IMR-90 (cell line): ENCODE results near the gene TENM4. TPM values are rescaled to one million over a fixed set of nuclear protein-coding genes. Genes with fewer than 3 reads are reported as not detected.

Source experiments
- ATAC-seq: fragments of 200-7000 bp; cut with Tn5 transposase; 2 replicates; pipeline ENCODE4 v1.9.1; 2020; ENCODE audit warnings: low read depth, mild to moderate bottlenecking, moderate library complexity
- BruUV-seq: library from RNA; stranded (reverse); fragments of 400-500 nt; replicated peaks from 2 replicates; lab custom pipeline; 2021; lab: Mats Ljungman, UMichigan
- CTCF ChIA-PET: fragments of 300-600 bp; formaldehyde crosslinking; extraction: SDS; loops from one replicate; lab custom pipeline; 2021; ENCODE audit warnings: antibody characterized with exemption; lab: Yijun Ruan, JAX
- POLR2A ChIA-PET: fragments of 300-600 bp; sonication (Branson Sonifier 250); formaldehyde crosslinking; loops from one replicate; lab custom pipeline; 2022; ENCODE audit warnings: antibody characterized with exemption; ENCODE audit not compliant: unreplicated experiment; lab: Charles Lee
- DNase-seq: peaks from one replicate; pipeline ENCODE4 v3.0.0; 2013
- H2AFZ ChIP-seq: replicated peaks from 2 replicates; pipeline ENCODE3; 2013; ENCODE audit warnings: low read length, mild to moderate bottlenecking; ENCODE audit not compliant: poor library complexity
- H2AK5ac ChIP-seq: 2 replicates; pipeline ENCODE4 v1.6.1; 2013; ENCODE audit warnings: low read depth, low read length, inconsistent platforms
- H2AK9ac ChIP-seq: replicated peaks from 2 replicates; pipeline ENCODE3; 2013; ENCODE audit warnings: mild to moderate bottlenecking, low read depth, low read length, moderate library complexity; ENCODE audit not compliant: poor library complexity
- H2BK120ac ChIP-seq: 2 replicates; pipeline ENCODE4 v1.6.1; 2013; ENCODE audit warnings: low read depth, low read length, inconsistent platforms
- H2BK15ac ChIP-seq: 3 replicates; pipeline ENCODE4 v1.6.1; 2013; ENCODE audit warnings: low read depth, low read length, inconsistent platforms
- H2BK20ac ChIP-seq: 2 replicates; pipeline ENCODE4 v1.6.1; 2013; ENCODE audit warnings: low read depth, mild to moderate bottlenecking, inconsistent platforms, low read length, moderate library complexity
- H2BK5ac ChIP-seq: 2 replicates; pipeline ENCODE4 v1.6.1; 2013; ENCODE audit warnings: mild to moderate bottlenecking, low read depth, low read length, inconsistent platforms; ENCODE audit not compliant: poor library complexity, severe bottlenecking
- H3K14ac ChIP-seq: replicated peaks from 2 replicates; pipeline ENCODE4 v1.6.1; 2013; ENCODE audit warnings: low read depth, low read length, inconsistent platforms
- H3K18ac ChIP-seq: 2 replicates; pipeline ENCODE4 v1.6.1; 2013; ENCODE audit warnings: low read depth, low read length, control low read depth
- H3K23ac ChIP-seq: 2 replicates; pipeline ENCODE4 v1.6.1; 2013; ENCODE audit warnings: low read depth, low read length, inconsistent platforms
- H3K27ac ChIP-seq: 2 replicates; pipeline ENCODE4 v1.5.1; 2013; ENCODE audit warnings: mild to moderate bottlenecking, control low read depth, low read length; ENCODE audit not compliant: insufficient read depth
- H3K27me3 ChIP-seq: 2 replicates; pipeline ENCODE4 v1.6.1; 2013; ENCODE audit warnings: low read length; ENCODE audit not compliant: control insufficient read depth, insufficient read depth
- H3K36me3 ChIP-seq: 2 replicates; pipeline ENCODE4 v1.6.1; 2013; ENCODE audit warnings: low read length, mixed read lengths; ENCODE audit not compliant: control insufficient read depth, insufficient read depth
- H3K4ac ChIP-seq: 2 replicates; pipeline ENCODE4 v1.6.1; 2013; ENCODE audit warnings: low read depth, low read length, inconsistent platforms
- H3K4me1 ChIP-seq: 2 replicates; pipeline ENCODE4 v1.6.1; 2013; ENCODE audit warnings: low read length, mixed read lengths; ENCODE audit not compliant: control insufficient read depth, insufficient read depth
- H3K4me2 ChIP-seq: 2 replicates; pipeline ENCODE4 v1.6.1; 2013; ENCODE audit warnings: low read depth, mild to moderate bottlenecking, control low read depth, low read length, moderate library complexity
- H3K4me3 ChIP-seq: 2 replicates; pipeline ENCODE4 v1.5.1; 2013; ENCODE audit warnings: low read depth, mild to moderate bottlenecking, control low read depth, low read length, moderate library complexity; ENCODE audit not compliant: insufficient read depth
- H3K56ac ChIP-seq: 2 replicates; pipeline ENCODE4 v1.6.1; 2013; ENCODE audit warnings: low read length, inconsistent platforms; ENCODE audit not compliant: insufficient read depth; ENCODE audit errors: extremely low read depth
- H3K79me1 ChIP-seq, 2 experiments: 2 replicates each; pipeline ENCODE4 v1.6.1; 2013; ENCODE audit warnings: low read length in 2 of 2, inconsistent platforms in 1 of 2, low read depth in 1 of 2
- H3K9ac ChIP-seq: 2 replicates; pipeline ENCODE4 v1.6.1; 2013; ENCODE audit warnings: low read depth, low read length, control low read depth
- H3K9me1 ChIP-seq: 2 replicates; pipeline ENCODE4 v1.6.1; 2013; ENCODE audit warnings: low read length, inconsistent platforms; ENCODE audit not compliant: insufficient read depth
- H3K9me3 ChIP-seq: 2 replicates; pipeline ENCODE4 v1.6.1; 2013; ENCODE audit warnings: low read length; ENCODE audit not compliant: control insufficient read depth, insufficient read depth
- H4K20me1 ChIP-seq: 2 replicates; pipeline ENCODE4 v1.6.1; 2013; ENCODE audit warnings: low read length, inconsistent platforms; ENCODE audit not compliant: insufficient read depth
- H4K5ac ChIP-seq: 2 replicates; pipeline ENCODE4 v1.6.1; 2013; ENCODE audit warnings: mild to moderate bottlenecking, low read depth, low read length, control low read depth
- H4K8ac ChIP-seq, 2 experiments: 2 replicates each; pipeline ENCODE4 v1.6.1; 2013; ENCODE audit warnings: low read depth in 2 of 2, low read length in 2 of 2, control low read depth in 1 of 2, inconsistent platforms in 1 of 2
- H4K91ac ChIP-seq: 2 replicates; pipeline ENCODE4 v1.6.1; 2013; ENCODE audit warnings: low read depth, low read length, inconsistent platforms; ENCODE audit not compliant: insufficient read depth
- BHLHE40 ChIP-seq: fragments of 150-350 bp; IDR thresholded peaks from 2 replicates; pipeline ENCODE4 v1.6.1; 2016; ENCODE audit warnings: mild to moderate bottlenecking, low read depth, low read length
- CEBPB ChIP-seq: IDR thresholded peaks from 2 replicates; pipeline ENCODE4 v1.6.1; 2012; ENCODE audit warnings: low read depth, low read length, improper control_type of control experiment
- CHD1 ChIP-seq: IDR thresholded peaks from 2 replicates; pipeline ENCODE4 v1.6.1; 2012; ENCODE audit warnings: low read depth, low read length, improper control_type of control experiment
- CTCF ChIP-seq: conservative IDR thresholded peaks from 2 replicates; pipeline ENCODE4 v1.5.1; 2012; ENCODE audit warnings: mild to moderate bottlenecking, low read depth, low read length, improper control_type of control experiment
- ELK1 ChIP-seq: fragments of 150-350 bp; IDR thresholded peaks from 2 replicates; pipeline ENCODE4 v1.6.1; 2016; ENCODE audit warnings: low read depth, mild to moderate bottlenecking, low read length, moderate library complexity, borderline replicate concordance
- FOS ChIP-seq: fragments of 150-350 bp; IDR thresholded peaks from 2 replicates; pipeline ENCODE4 v1.6.1; 2016; ENCODE audit warnings: low read depth, low read length
- RCOR1 ChIP-seq: IDR thresholded peaks from 2 replicates; pipeline ENCODE4 v1.6.1; 2012; ENCODE audit warnings: mild to moderate bottlenecking, low read length, improper control_type of control experiment; ENCODE audit not compliant: insufficient replicate concordance
- WGBS, 2 experiments: methylation state at CpG; one replicate each; pipeline versions ENCODE4 v1.1.5 to v1.1.7; 2013; ENCODE audit warnings: missing lambda C conversion rate in 2 of 2; ENCODE audit not compliant: insufficient read length in 1 of 2; ENCODE audit errors: extremely low coverage in 2 of 2; 5-methylcytosine and 5-hydroxymethylcytosine counted together
- dilution Hi-C: fragments of 300-500 bp; cut with HindIII; formaldehyde crosslinking; loops from one replicate; pipeline ENCODE4 v1.14.3; 2018; ENCODE audit warnings: low sequenced_read_pairs; ENCODE audit not compliant: unreplicated experiment
- in situ Hi-C: fragments of 300-500 bp; cut with MboI; formaldehyde crosslinking; loops from 3 replicates; pipeline ENCODE4 v1.14.3; 2019; ENCODE audit warnings: low sequenced_read_pairs, inconsistent platforms, mixed read lengths
- intact Hi-C: fragments of 100-400 bp; cut with micrococcal nuclease; formaldehyde crosslinking; loops from 2 replicates; pipeline ENCODE4 v1.10.0; 2022
- polyA plus RNA-seq, 3 experiments: library from polyadenylated mRNA; depleted of rRNA; stranded (reverse); fragments of >200 nt; gene quantifications; 2 replicates each; pipeline ENCODE4 v1.2.3, GENCODE V29; 2012; ENCODE audit warnings: low replicate concordance in 1 of 3
- total RNA-seq: library from RNA; depleted of rRNA; stranded (reverse); fragments of >200 nt; gene quantifications from 2 replicates; pipeline ENCODE4 v1.2.3, GENCODE V29; 2012

Gene TENM4
- total and polyA plus RNA-seq, 2 of the 4 experiments (the other 2 are of a cell fraction) = 7.4 to 9.0 TPM

- Histone ChIP-seq H3K4ac (no peak overlapping the region), H3K9me1 (peaks cover 8% of the 10 kb centered on the region; the same call in 1 of the 2 replicates), H3K4me2 (no peak overlapping the region), H2BK15ac (no peak overlapping the region), H2BK120ac (no peak overlapping the region), H3K18ac (peak overlapping the region; percentile 61), H3K36me3 (no peaks in the 10 kb centered on the region), H3K4me3 (no peak overlapping the region), H3K56ac (no peak overlapping the region), H4K5ac (peak overlapping the region; percentile 64; the same call in 1 of the 2 replicates), H3K4me1 (peaks cover 10% of the 10 kb centered on the region; the same call in 1 of the 2 replicates), H3K27me3 (no peaks in the 10 kb centered on the region), H2BK5ac (no peak overlapping the region), H3K23ac (no peak overlapping the region), H3K9ac (no peak overlapping the region), H3K79me1 (no peaks in the 10 kb centered on the region), H4K91ac (no peak overlapping the region; the same call in 1 of the 2 replicates), H3K9me3 (no peaks in the 10 kb centered on the region), H3K14ac (no peak overlapping the region), H2AK5ac (no peak overlapping the region), H2BK20ac (no peak overlapping the region), H2AFZ (no peak overlapping the region), H4K20me1 (no peaks in the 10 kb centered on the region), H2AK9ac (no peak overlapping the region), H4K8ac (peak overlapping the region in 1 of 2 experiments; percentile 33; a peak in 2 of 4 replicates), H3K27ac (no peak overlapping the region)
- no TSS peak for BruUV-seq
- TF ChIP-seq FOS (no peak), CHD1 (no peak), RCOR1 (no peak), CEBPB (no peak), BHLHE40 (no peak), CTCF (no peak), ELK1 (no peak)
- CTCF ChIA-PET = interaction anchor here (0.6 kb wide), 1 partner anchor 73 kb away, joined by 3 read pairs; no protein-coding TSS in a partner anchor
- WGBS, 2 experiments = 90% methylated on average over 2 of the region's 3 CpGs; no CpG with 5 or more reads in 1 of the 2 experiments
- in situ Hi-C loops = no loop called here
- POLR2A ChIA-PET = no interaction called here
- ATAC-seq = no peak; the same call in 1 of the 2 replicates
- intact Hi-C loops = no loop called here
- dilution Hi-C loops = no loop called here
- peak; percentile 50 for DNase-seq
Observed at GRCh38 chr11:79013509-79013908, 427.3 kb downstream of the TENM4 start.
